ENCODE data around the gene CDH5.
"Not testable (repeated sequence)": the region's sequence is repeated elsewhere in the genome, so short reads cannot be mapped to it uniquely, and the experiment has no call there.

CDH5 gene

DNA sequence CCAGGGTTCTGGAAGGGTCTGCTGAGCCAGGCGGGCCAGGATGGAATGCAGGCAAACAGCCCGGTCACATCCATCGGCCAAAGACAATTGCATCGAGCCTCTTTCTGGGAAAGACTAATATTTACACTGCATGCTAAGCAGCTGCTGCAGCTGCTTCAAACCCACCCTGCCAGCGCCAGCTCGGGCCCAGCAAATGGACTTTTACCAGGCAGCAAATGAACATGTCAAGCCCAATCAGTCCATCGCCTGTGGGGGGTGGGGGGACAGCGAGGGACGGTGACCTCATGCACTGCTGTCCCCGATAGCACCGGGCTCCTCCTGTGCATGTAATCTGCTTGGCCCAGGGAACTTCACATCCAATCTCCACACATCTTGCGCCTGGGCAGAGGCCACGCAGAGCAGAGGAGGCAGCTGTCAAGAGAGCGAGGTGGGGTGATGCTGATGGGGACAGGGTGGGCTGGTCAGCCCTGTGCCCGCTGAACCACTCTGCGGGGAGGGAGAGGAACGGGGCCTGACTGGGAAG is 39.4 kb upstream of the CDH5 start:
- Histone ChIP-seq H3K4me3 (ENCODE audit: insufficient read depth, low read length, poor library complexity, severe bottlenecking) (no peak overlapping the region), H3K9me3 (ENCODE audit: insufficient read depth, low read length) (no peaks in the 10 kb centered on the region), H3K79me2 (ENCODE audit: insufficient read depth, low read length) (no peaks in the 10 kb centered on the region), H3K27ac (ENCODE audit: low read depth, low read length) (no peak overlapping the region), H4K20me1 (ENCODE audit: low read depth, low read length) (no peaks in the 10 kb centered on the region), H2AFZ (ENCODE audit: low read depth, low read length, severe bottlenecking) (no peak overlapping the region), H3K4me2 (ENCODE audit: low read depth, low read length, poor library complexity, severe bottlenecking) (no peak overlapping the region), H3F3A (ENCODE audit: insufficient read depth) (no peaks in the 10 kb centered on the region), H3K36me3 (ENCODE audit: low read length) (no peaks in the 10 kb centered on the region), H3K27me3 (ENCODE audit: low read length) (no peaks in the 10 kb centered on the region), H3K9ac (ENCODE audit: low read length) (no peak overlapping the region), H3K9me2 (replicated peaks; ENCODE audit: insufficient read depth, low read length) (no peaks in the 10 kb centered on the region)
- TF ChIP-seq EZH2phosphoT487 (conservative IDR thresholded peaks at IDR 0.05; ENCODE audit: low read length) = no peak
- TF ChIP-seq, protein P1, sequence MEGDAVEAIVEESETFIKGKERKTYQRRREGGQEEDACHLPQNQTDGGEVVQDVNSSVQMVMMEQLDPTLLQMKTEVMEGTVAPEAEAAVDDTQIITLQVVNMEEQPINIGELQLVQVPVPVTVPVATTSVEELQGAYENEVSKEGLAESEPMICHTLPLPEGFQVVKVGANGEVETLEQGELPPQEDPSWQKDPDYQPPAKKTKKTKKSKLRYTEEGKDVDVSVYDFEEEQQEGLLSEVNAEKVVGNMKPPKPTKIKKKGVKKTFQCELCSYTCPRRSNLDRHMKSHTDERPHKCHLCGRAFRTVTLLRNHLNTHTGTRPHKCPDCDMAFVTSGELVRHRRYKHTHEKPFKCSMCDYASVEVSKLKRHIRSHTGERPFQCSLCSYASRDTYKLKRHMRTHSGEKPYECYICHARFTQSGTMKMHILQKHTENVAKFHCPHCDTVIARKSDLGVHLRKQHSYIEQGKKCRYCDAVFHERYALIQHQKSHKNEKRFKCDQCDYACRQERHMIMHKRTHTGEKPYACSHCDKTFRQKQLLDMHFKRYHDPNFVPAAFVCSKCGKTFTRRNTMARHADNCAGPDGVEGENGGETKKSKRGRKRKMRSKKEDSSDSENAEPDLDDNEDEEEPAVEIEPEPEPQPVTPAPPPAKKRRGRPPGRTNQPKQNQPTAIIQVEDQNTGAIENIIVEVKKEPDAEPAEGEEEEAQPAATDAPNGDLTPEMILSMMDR (IDR thresholded peaks at IDR 0.05; ENCODE audit: insufficient read depth, low read length, poor library complexity, severe bottlenecking) = no peak

DNA sequence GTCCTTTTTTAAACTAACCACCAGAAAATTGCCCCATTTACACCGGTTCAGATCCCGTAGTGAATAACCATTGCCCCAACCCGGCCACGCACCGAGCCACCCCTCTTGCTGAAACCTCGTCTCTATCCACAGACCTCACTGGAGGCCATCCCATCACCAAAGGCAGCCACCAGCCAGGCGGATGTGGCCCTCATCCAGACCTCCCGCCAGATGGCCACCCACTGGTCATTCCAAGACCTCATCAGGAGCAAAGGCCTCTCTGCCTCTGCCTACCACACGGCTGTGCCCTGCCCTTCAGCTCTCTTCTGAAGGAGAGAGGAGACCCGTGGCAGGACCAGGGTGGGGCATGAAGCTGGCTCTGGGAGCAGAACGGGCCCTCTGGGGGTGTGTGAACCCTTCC is 38.2 kb upstream of the CDH5 start:
- no peaks in the 10 kb centered on the region for H4K20me1 ChIP-seq (ENCODE audit: low read depth, low read length)

DNA sequence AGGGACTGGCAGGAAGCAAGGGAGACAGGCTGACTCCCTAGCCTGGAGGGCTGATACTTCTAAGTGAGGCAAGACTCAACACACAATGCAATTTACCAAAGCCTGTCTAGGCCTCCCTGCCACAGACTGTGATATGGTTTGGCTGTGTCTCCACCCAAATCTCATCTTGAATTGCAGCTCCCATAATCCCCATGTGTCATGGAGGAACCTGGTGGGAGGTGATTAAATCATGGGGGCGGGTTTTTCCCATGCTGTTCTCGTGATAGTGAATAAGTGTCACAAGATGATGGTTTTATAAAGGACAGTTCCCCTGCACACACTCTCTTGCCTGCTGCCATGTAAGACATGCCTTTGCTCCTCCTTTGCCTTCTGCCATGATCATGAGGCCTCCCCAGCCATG is 35.0 kb upstream of the CDH5 start:
- not testable (repeated sequence) for H3K27me3 ChIP-seq (ENCODE audit: low read length); H3F3A ChIP-seq (ENCODE audit: insufficient read depth); H4K20me1 ChIP-seq (ENCODE audit: low read depth, low read length); H3K27ac ChIP-seq (ENCODE audit: low read depth, low read length); H3K9me2 ChIP-seq (replicated peaks; ENCODE audit: insufficient read depth, low read length); H3K36me3 ChIP-seq (ENCODE audit: low read length); H3K4me2 ChIP-seq (ENCODE audit: low read depth, low read length, poor library complexity, severe bottlenecking); H3K9ac ChIP-seq (ENCODE audit: low read length); H3K4me3 ChIP-seq (ENCODE audit: insufficient read depth, low read length, poor library complexity, severe bottlenecking); H3K9me3 ChIP-seq (ENCODE audit: insufficient read depth, low read length); H3K79me2 ChIP-seq (ENCODE audit: insufficient read depth, low read length); H2AFZ ChIP-seq (ENCODE audit: low read depth, low read length, severe bottlenecking)

More for the DNA sequence above, 38.2 kb upstream of the CDH5 start:
- no peaks in the 10 kb centered on the region for H3K9me2 ChIP-seq (replicated peaks; ENCODE audit: insufficient read depth, low read length)
- H3K9me3 ChIP-seq (ENCODE audit: insufficient read depth, low read length) = no peaks in the 10 kb centered on the region
- no peaks in the 10 kb centered on the region for H3K79me2 ChIP-seq (ENCODE audit: insufficient read depth, low read length)
- no peak overlapping the region for H3K4me2 ChIP-seq (ENCODE audit: low read depth, low read length, poor library complexity, severe bottlenecking)
- H3K27me3 ChIP-seq (ENCODE audit: low read length) = no peaks in the 10 kb centered on the region
- no peaks in the 10 kb centered on the region for H3K36me3 ChIP-seq (ENCODE audit: low read length)
- no peak overlapping the region for H3K4me3 ChIP-seq (ENCODE audit: insufficient read depth, low read length, poor library complexity, severe bottlenecking)
- H2AFZ ChIP-seq (ENCODE audit: low read depth, low read length, severe bottlenecking) = no peak overlapping the region
- TF ChIP-seq, protein P1 (IDR thresholded peaks at IDR 0.05; ENCODE audit: insufficient read depth, low read length, poor library complexity, severe bottlenecking) = no peak
- TF ChIP-seq EZH2phosphoT487 (conservative IDR thresholded peaks at IDR 0.05; ENCODE audit: low read length) = no peak
- H3K27ac ChIP-seq (ENCODE audit: low read depth, low read length) = no peak overlapping the region
- no peak overlapping the region for H3K9ac ChIP-seq (ENCODE audit: low read length)
- H3F3A ChIP-seq (ENCODE audit: insufficient read depth) = no peaks in the 10 kb centered on the region

GRCh38 chr16:66332634-66333610 is 33.6 kb upstream of the CDH5 start:
- Histone ChIP-seq H3K79me2 (ENCODE audit: insufficient read depth, low read length) (no peaks in the 10 kb centered on the region), H3F3A (ENCODE audit: insufficient read depth) (no peaks in the 10 kb centered on the region), H3K27ac (ENCODE audit: low read depth, low read length) (no peak overlapping the region), H3K27me3 (ENCODE audit: low read length) (no peaks in the 10 kb centered on the region), H3K9me2 (replicated peaks; ENCODE audit: insufficient read depth, low read length) (no peaks in the 10 kb centered on the region), H3K4me3 (ENCODE audit: insufficient read depth, low read length, poor library complexity, severe bottlenecking) (no peak overlapping the region), H3K9ac (ENCODE audit: low read length) (no peak overlapping the region), H4K20me1 (ENCODE audit: low read depth, low read length) (no peaks in the 10 kb centered on the region), H3K9me3 (ENCODE audit: insufficient read depth, low read length) (no peaks in the 10 kb centered on the region), H2AFZ (ENCODE audit: low read depth, low read length, severe bottlenecking) (no peak overlapping the region), H3K36me3 (ENCODE audit: low read length) (no peaks in the 10 kb centered on the region), H3K4me2 (ENCODE audit: low read depth, low read length, poor library complexity, severe bottlenecking) (no peak overlapping the region)
- no peak for TF ChIP-seq EZH2phosphoT487 (conservative IDR thresholded peaks at IDR 0.05; ENCODE audit: low read length)
- TF ChIP-seq, protein P1 (IDR thresholded peaks at IDR 0.05; ENCODE audit: insufficient read depth, low read length, poor library complexity, severe bottlenecking) = no peak

Measured in SU-DHL-6 (cell line).